Ovary (tissue), 9 donors: ENCODE data around the gene U2AF1L4. TPM values are rescaled to one million over a fixed set of nuclear protein-coding genes. Genes with fewer than 3 reads are reported as not detected.
A peak's percentile ranks its signal among the peaks of the same experiment; 100 is the strongest.

Experiments
- DNase-seq, 5 donors: peaks; one replicate each; pipeline ENCODE4 v3.0.0-alpha.2; 2019 to 2020
- H3K27ac ChIP-seq, 2 donors: fragments of 200-600 bp; one replicate each; pipeline versions ENCODE4 v1.5.1 to v1.8.0; 2019 to 2022
- H3K27me3 ChIP-seq: fragments of 200-600 bp; one replicate; pipeline ENCODE4 v1.8.0; 2022
- H3K36me3 ChIP-seq: fragments of 200-600 bp; sonication (generic); one replicate; pipeline ENCODE4 v1.5.1; 2019
- H3K4me1 ChIP-seq: one replicate; pipeline ENCODE4 v1.8.1; 2013; ENCODE audit warnings: mild to moderate bottlenecking, moderate library complexity; ENCODE audit not compliant: insufficient read depth
- H3K4me3 ChIP-seq: fragments of 200-600 bp; sonication (generic); one replicate; pipeline ENCODE4 v1.5.1; 2017
- H3K9me3 ChIP-seq, 2 donors: fragments of 200-600 bp in 1 of 2; sonication (generic) in 1 of 2; one replicate each; pipeline versions ENCODE4 v1.5.1 to v1.8.1; 2013 to 2019; ENCODE audit warnings: mild to moderate bottlenecking in 1 of 2, moderate library complexity in 1 of 2
- EP300 ChIP-seq: sonication (generic); formaldehyde crosslinking; IDR thresholded peaks from one replicate; pipeline ENCODE4 v1.6.1; 2017; ENCODE audit warnings: antibody characterized with exemption
- POLR2A ChIP-seq: fragments of 450-650 bp; IDR thresholded peaks from one replicate; pipeline ENCODE4 v1.6.1; 2017; ENCODE audit warnings: antibody characterized with exemption, mild to moderate bottlenecking, moderate library complexity
- WGBS, 3 donors: extraction: QIAGEN DNeasy Blood & Tissue Kit in 1 of 3; methylation state at CpG; one replicate each; pipeline versions ENCODE4 v1.1.5 to v1.1.7; 2013 to 2017; 5-methylcytosine and 5-hydroxymethylcytosine counted together
- intact Hi-C, 4 donors: fragments of 100-400 bp; cut with DNase I; formaldehyde crosslinking; loops; one replicate each; pipeline versions ENCODE4 v1.11.0 to v1.15.1; 2022 to 2023
- polyA plus RNA-seq, 2 donors: library from polyadenylated mRNA; stranded (reverse); fragments of 200-250 nt in 1 of 2; fragments of 350-450 nt in 1 of 2; fragmentation: Illumina TruSeq in 1 of 2; extraction: RNeasy Lipid Tissue Mini Kit (QIAGEN cat#74804) in 1 of 2; gene quantifications; one replicate each; pipeline ENCODE4 v1.2.3, GENCODE V29; 2013 to 2014
- total RNA-seq, 7 donors: library from RNA; depleted of rRNA in 2 of 7; stranded (reverse); fragments of >200 nt in 2 of 7; fragmentation: NEBNext Ultra II Directional in 3 of 7; extraction: Animal tissue kit (Norgen Biotek cat#: 25700) in 3 of 7; gene quantifications; one replicate each; pipeline versions ENCODE4 v1.1.0 to v1.2.4, GENCODE V29; 2016 to 2023
- TF ChIP-seq, protein P1 (sequence below), 3 donors: fragments of 450-650 bp in 2 of 3; fragments of 200-600 bp in 1 of 3; IDR thresholded peaks; one replicate each; pipeline versions ENCODE4 v1.5.1 to v1.8.0; 2016 to 2022; ENCODE audit warnings: antibody characterized with exemption in 3 of 3, mild to moderate bottlenecking in 1 of 3
- donor health status: DM: no; HTN: no; CAD: no; lungs with moderate emphysema.
- donor health status: DM: no; HTN: no; CAD: no.
- donor health status: Bipolar disorder and iron deficiency.
- donor health status: DM: yes; HTN: yes; CAD: no.
- donor health status: DM: no; HTN: no; CAD: no.
- donor health status: DM: yes; HTN: yes; CAD: no.

The U2AF1L4 gene
- total and polyA plus RNA-seq, 9 donors = 16.7 to 37.7 (median 25.6) TPM

DNA sequence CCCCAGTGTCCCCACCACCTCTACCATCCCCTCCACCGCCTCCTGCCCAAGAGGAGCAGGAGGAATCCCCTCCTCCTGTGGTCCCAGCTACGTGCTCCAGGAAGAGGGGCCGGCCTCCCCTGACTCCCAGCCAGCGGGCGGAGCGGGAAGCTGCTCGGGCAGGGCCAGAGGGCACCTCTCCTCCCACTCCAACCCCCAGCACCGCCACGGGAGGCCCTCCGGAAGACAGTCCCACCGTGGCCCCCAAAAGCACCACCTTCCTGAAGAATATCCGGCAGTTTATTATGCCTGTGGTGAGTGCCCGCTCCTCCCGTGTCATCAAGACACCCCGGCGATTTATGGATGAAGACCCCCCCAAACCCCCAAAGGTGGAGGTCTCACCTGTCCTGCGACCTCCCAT lies 24.6 kb downstream of the U2AF1L4 start:
- Histone ChIP-seq H3K4me3 (no peak overlapping the region), H3K36me3 (no peaks in the 10 kb centered on the region), H3K27ac (no peak overlapping the region), H3K4me1 (peaks cover 8% of the 10 kb centered on the region), H3K27me3 (no peaks in the 10 kb centered on the region), H3K9me3 (no peaks in the 10 kb centered on the region)
- 62 to 73% (median 67%) methylated on average over 16 to 17 of the region's 17 CpGs for WGBS, 3 donors
- peak in 2 of 5 donors; percentile 24 to 28 for DNase-seq
- intact Hi-C loops = no loop called here
- TF ChIP-seq, protein P1, sequence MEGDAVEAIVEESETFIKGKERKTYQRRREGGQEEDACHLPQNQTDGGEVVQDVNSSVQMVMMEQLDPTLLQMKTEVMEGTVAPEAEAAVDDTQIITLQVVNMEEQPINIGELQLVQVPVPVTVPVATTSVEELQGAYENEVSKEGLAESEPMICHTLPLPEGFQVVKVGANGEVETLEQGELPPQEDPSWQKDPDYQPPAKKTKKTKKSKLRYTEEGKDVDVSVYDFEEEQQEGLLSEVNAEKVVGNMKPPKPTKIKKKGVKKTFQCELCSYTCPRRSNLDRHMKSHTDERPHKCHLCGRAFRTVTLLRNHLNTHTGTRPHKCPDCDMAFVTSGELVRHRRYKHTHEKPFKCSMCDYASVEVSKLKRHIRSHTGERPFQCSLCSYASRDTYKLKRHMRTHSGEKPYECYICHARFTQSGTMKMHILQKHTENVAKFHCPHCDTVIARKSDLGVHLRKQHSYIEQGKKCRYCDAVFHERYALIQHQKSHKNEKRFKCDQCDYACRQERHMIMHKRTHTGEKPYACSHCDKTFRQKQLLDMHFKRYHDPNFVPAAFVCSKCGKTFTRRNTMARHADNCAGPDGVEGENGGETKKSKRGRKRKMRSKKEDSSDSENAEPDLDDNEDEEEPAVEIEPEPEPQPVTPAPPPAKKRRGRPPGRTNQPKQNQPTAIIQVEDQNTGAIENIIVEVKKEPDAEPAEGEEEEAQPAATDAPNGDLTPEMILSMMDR (IDR thresholded peaks at IDR 0.05) = no peak
- TF ChIP-seq EP300 = no peak
- TF ChIP-seq POLR2A = no peak

DNA sequence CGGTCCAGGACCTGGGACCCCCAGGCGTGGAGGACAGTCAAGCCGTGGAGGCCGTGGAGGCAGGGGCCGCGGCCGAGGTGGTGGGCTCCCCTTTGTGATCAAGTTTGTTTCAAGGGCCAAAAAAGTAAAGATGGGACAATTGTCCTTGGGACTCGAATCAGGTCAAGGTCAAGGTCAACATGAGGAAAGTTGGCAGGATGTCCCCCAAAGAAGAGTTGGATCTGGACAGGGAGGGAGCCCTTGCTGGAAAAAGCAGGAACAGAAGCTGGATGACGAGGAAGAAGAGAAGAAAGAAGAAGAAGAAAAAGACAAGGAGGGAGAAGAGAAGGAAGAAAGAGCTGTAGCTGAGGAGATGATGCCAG lies 25.1 kb downstream of the U2AF1L4 start:
- 70 to 79% (median 74%) methylated on average over 9 of the region's 9 CpGs for WGBS, 3 donors
- intact Hi-C loops = no loop called here
- H3K9me3 ChIP-seq = no peaks in the 10 kb centered on the region
- peaks cover 10% of the 10 kb centered on the region for H3K4me1 ChIP-seq
- H3K4me3 ChIP-seq = no peak overlapping the region
- H3K27me3 ChIP-seq = no peaks in the 10 kb centered on the region
- no peak for TF ChIP-seq POLR2A
- no peak for TF ChIP-seq EP300
- TF ChIP-seq, protein P1 (IDR thresholded peaks at IDR 0.05) = no peak
- H3K27ac ChIP-seq = no peak overlapping the region
- no peaks in the 10 kb centered on the region for H3K36me3 ChIP-seq
- peak in 2 of 5 donors; percentile 29 to 37 for DNase-seq

GRCh38 chr19:35719402-35720162 lies 25.6 kb downstream of the U2AF1L4 start:
- Histone ChIP-seq H3K9me3 (no peaks in the 10 kb centered on the region), H3K4me3 (no peak overlapping the region), H3K36me3 (no peaks in the 10 kb centered on the region), H3K27ac (no peak overlapping the region), H3K27me3 (no peaks in the 10 kb centered on the region), H3K4me1 (peaks cover 10% of the 10 kb centered on the region)
- TF ChIP-seq, protein P1 (IDR thresholded peaks at IDR 0.05) = no peak
- TF ChIP-seq POLR2A (no peak), EP300 (no peak)
- WGBS, 3 donors = 74 to 80% (median 75%) methylated on average over 32 of the region's 32 CpGs
- peak in 1 of 5 donors; percentile 33 for DNase-seq
- intact Hi-C loops = loop anchor here in 3 of 4 donors (5.0 to 10.0 kb wide), 2 partner anchors 95 to 172 kb away; partner anchors contain the start of genes TMEM147 (in 2 of the 3) and PRODH2 (in 1 of the 3)

DNA sequence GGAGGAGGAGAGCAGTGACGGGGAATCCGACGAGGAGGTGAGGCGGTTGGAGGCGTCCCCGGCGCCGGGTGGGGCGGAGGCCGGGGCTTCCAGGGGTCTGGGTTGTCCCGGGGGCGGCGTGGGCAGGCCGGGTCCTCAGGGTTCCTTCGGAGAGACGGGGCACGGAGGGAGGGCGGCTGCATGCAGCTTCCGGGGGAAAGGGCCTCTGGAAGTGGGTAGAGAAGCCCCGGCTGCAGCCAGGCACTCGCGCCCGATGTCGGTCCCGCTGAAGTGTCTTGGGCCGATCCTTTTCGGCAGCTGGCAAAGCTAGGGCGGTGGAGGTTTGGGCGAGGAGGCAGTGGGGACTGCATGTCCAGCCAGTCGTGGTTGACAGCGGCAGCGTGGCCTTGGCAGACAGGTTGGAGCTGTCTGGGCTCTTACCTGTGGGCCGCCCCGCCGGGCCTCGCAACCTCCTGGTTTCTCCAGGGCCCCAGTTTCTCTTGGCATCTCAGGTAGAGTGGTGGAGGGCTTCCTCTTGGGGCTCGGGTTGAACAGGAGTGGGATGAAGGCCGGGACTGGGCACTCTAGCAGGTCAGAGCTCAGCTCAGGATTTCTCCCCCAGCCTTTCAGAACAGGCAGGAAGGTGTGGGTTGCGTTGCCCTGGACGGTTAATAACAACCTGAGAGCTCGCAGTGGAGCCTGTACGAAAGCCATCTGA lies 26.7 kb downstream of the U2AF1L4 start:
- Histone ChIP-seq H3K36me3 (no peaks in the 10 kb centered on the region), H3K27ac (peak overlapping the region; percentile 68 to 85), H3K4me3 (peak overlapping the region; percentile 84), H3K4me1 (peaks cover 10% of the 10 kb centered on the region), H3K9me3 (no peaks in the 10 kb centered on the region), H3K27me3 (no peaks in the 10 kb centered on the region)
- TF ChIP-seq POLR2A = no peak
- no peak for TF ChIP-seq EP300
- TF ChIP-seq, protein P1 (IDR thresholded peaks at IDR 0.05) = no peak
- intact Hi-C loops = loop anchor here in 3 of 4 donors (5.0 to 10.0 kb wide), 2 partner anchors 96 to 171 kb away; partner anchors contain the start of genes TMEM147 (in 2 of the 3) and PRODH2 (in 1 of the 3)
- 0 to 1% (median 1%) methylated on average over 27 to 42 of the region's 42 CpGs for WGBS, 3 donors
- peak in 4 of 5 donors; percentile 49 to 73 (median 70) for DNase-seq
